Right lobe of liver (tissue), 6 donors: ENCODE data around the gene CASZ1. TPM values are rescaled to one million over a fixed set of nuclear protein-coding genes. Genes with fewer than 3 reads are reported as not detected.

ENCODE experiments used
- ATAC-seq, 4 donors: fragments of 200-7000 bp; cut with Tn5 transposase; one replicate each; pipeline ENCODE4 v1.9.1; 2020; ENCODE audit warnings: mild to moderate bottlenecking in 4 of 4, moderate library complexity in 4 of 4
- DNase-seq, 3 donors: peaks; one replicate each; pipeline ENCODE4 v3.0.0-alpha.2; 2020
- H3K27ac ChIP-seq, 3 donors: fragments of 200-600 bp; one replicate each; pipeline ENCODE4 v1.8.0; 2022
- H3K27me3 ChIP-seq, 2 donors: fragments of 200-600 bp; one replicate each; pipeline ENCODE4 v1.8.0; 2022
- H3K36me3 ChIP-seq, 4 donors: fragments of 200-600 bp; sonication (generic) in 1 of 4; one replicate each; pipeline versions ENCODE4 v1.5.1 to v1.8.0; 2017 to 2022; ENCODE audit warnings: control low read depth in 1 of 4
- H3K4me1 ChIP-seq, 4 donors: fragments of 200-600 bp; sonication (generic) in 1 of 4; one replicate each; pipeline versions ENCODE4 v1.5.1 to v1.8.0; 2017 to 2022; ENCODE audit warnings: control low read depth in 1 of 4
- H3K4me3 ChIP-seq, 3 donors: fragments of 200-600 bp; one replicate each; pipeline ENCODE4 v1.8.0; 2022
- H3K9me3 ChIP-seq, 4 donors: fragments of 200-600 bp; sonication (generic) in 1 of 4; one replicate each; pipeline versions ENCODE4 v1.5.1 to v1.8.0; 2017 to 2022; ENCODE audit warnings: control low read depth in 1 of 4
- POLR2A ChIP-seq: fragments of 450-650 bp; IDR thresholded peaks from one replicate; pipeline ENCODE4 v1.6.1; 2017; ENCODE audit warnings: antibody characterized with exemption, mild to moderate bottlenecking
- WGBS: methylation state at CpG from one replicate; pipeline ENCODE4 v1.1.6; 2018; ENCODE audit warnings: low coverage, low lambda C conversion rate; ENCODE audit not compliant: insufficient coverage; ENCODE audit errors: missing lambda C conversion rate; 5-methylcytosine and 5-hydroxymethylcytosine counted together
- intact Hi-C, 2 donors: fragments of 100-400 bp; cut with DNase I; formaldehyde crosslinking; loops; one replicate each; pipeline versions ENCODE4 v1.11.2 to v1.14.1; 2022
- total RNA-seq, 6 experiments: library from RNA; depleted of rRNA in 2 of 6; stranded (reverse); fragments of >200 nt in 2 of 6; fragmentation: NEBNext Ultra II Directional in 3 of 6; extraction: Animal tissue kit (Norgen Biotek cat#: 25700) in 3 of 6; gene quantifications; one replicate each; pipeline versions ENCODE4 v1.1.0 to v1.2.4, GENCODE V29; 2016 to 2023
- TF ChIP-seq, protein P1 (sequence below), 4 donors: fragments of 200-600 bp in 3 of 4; fragments of 450-650 bp in 1 of 4; IDR thresholded peaks; one replicate each; pipeline versions ENCODE4 v1.5.1 to v1.8.0; 2016 to 2022; ENCODE audit warnings: antibody characterized with exemption in 4 of 4, mild to moderate bottlenecking in 2 of 4
- donor health status: DM: no; HTN: yes; CAD: no.
- donor health status: DM: no; HTN: no; CAD: no.
- donor health status: DM: no; HTN: no; CAD: no.
- donor health status: DM: no; HTN: yes; CAD: no.
- donor health status: DM: no; HTN: yes; CAD: no.

The CASZ1 gene
- total RNA-seq, 6 experiments from 2014 or later, result 3.1 to 10.1 (median 5.3) TPM

DNA sequence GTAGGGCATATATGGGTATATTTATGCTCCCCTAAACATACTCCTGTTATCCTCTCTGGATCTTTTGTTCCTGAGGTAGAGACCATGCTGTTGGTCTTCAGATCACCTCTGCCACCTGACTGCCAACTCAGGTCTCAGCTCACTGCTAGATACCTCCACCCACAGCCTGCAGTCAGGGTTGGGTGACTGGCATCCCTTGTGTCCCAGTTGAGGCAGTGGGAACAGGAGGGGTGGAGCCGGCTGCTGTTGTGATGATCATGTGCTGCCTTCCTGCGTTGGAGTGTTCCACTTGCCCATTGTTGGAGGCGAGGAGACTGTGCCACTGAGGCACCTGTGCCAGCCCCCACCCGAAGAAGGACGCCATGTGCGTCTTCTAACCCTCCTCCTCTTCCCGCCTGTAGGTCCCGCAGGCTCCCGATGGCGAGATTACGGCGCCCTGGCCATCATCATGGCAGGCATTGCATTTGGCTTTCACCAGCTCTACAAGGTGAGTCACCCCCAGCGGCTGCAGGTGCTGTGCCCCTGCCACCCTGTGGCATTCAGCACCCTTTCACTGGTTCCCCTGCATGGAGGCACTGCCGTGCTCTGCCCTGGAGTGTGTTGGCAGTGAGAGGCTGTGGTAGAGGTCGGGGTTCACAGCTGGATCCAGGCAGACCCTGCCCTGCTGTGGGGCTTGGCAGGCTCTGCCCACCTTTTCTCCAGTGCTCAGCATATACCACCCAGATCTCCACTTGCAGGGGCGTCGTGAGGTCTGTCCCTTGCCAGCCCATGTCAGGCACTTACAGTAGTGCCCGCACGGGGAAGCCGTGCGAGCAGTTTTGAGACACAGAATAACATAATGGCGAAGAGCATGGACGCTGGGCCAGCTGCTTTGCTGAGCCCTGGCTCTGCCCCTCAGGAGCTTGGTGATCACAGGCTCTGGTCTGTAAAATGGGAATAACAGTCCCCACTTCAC is 178.2 kb downstream of the CASZ1 start:
- DNase-seq (peak in 1 of 3 donors; percentile 34), ATAC-seq (no peak)
- H3K27me3 ChIP-seq, result no peaks in the 10 kb centered on the region
- 100% methylated on average over 4 of the region's 23 CpGs for WGBS
- H3K4me1 ChIP-seq, result no peaks in the 10 kb centered on the region
- no peak overlapping the region for H3K4me3 ChIP-seq
- H3K9me3 ChIP-seq, result no peaks in the 10 kb centered on the region
- TF ChIP-seq, protein P1, sequence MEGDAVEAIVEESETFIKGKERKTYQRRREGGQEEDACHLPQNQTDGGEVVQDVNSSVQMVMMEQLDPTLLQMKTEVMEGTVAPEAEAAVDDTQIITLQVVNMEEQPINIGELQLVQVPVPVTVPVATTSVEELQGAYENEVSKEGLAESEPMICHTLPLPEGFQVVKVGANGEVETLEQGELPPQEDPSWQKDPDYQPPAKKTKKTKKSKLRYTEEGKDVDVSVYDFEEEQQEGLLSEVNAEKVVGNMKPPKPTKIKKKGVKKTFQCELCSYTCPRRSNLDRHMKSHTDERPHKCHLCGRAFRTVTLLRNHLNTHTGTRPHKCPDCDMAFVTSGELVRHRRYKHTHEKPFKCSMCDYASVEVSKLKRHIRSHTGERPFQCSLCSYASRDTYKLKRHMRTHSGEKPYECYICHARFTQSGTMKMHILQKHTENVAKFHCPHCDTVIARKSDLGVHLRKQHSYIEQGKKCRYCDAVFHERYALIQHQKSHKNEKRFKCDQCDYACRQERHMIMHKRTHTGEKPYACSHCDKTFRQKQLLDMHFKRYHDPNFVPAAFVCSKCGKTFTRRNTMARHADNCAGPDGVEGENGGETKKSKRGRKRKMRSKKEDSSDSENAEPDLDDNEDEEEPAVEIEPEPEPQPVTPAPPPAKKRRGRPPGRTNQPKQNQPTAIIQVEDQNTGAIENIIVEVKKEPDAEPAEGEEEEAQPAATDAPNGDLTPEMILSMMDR (IDR thresholded peaks at IDR 0.05), result no peak
- TF ChIP-seq POLR2A, result no peak
- intact Hi-C loops, result no loop called here
- no peak overlapping the region for H3K27ac ChIP-seq
- H3K36me3 ChIP-seq, result no peaks in the 10 kb centered on the region

- no peaks in the 10 kb centered on the region for H3K36me3 ChIP-seq
- H3K9me3 ChIP-seq, result no peaks in the 10 kb centered on the region
- no peaks in the 10 kb centered on the region for H3K27me3 ChIP-seq
- ATAC-seq, result no peak
- TF ChIP-seq, protein P1 (IDR thresholded peaks at IDR 0.05), result no peak
- no peak for TF ChIP-seq POLR2A
- no peak overlapping the region for H3K4me3 ChIP-seq
- no peaks in the 10 kb centered on the region for H3K4me1 ChIP-seq
- WGBS, result 88% methylated on average over 4 of the region's 5 CpGs
- no peak overlapping the region for H3K27ac ChIP-seq
- intact Hi-C loops, result no loop called here
- no peak for DNase-seq
Observed at GRCh38 chr1:10617318-10617717, 179.1 kb downstream of the CASZ1 start.

- WGBS, result 97% methylated on average over 6 of the region's 15 CpGs
- Histone ChIP-seq H3K4me1 (no peaks in the 10 kb centered on the region), H3K4me3 (no peak overlapping the region), H3K27ac (no peak overlapping the region), H3K9me3 (no peaks in the 10 kb centered on the region), H3K36me3 (no peaks in the 10 kb centered on the region), H3K27me3 (no peaks in the 10 kb centered on the region)
- TF ChIP-seq, protein P1 (IDR thresholded peaks at IDR 0.05), result no peak
- TF ChIP-seq POLR2A, result no peak
- intact Hi-C loops, result no loop called here
- ATAC-seq, result no peak
- DNase-seq, result peak in 1 of 3 donors; percentile 39
Observed at GRCh38 chr1:10616696-10617095, 179.8 kb downstream of the CASZ1 start.

DNA sequence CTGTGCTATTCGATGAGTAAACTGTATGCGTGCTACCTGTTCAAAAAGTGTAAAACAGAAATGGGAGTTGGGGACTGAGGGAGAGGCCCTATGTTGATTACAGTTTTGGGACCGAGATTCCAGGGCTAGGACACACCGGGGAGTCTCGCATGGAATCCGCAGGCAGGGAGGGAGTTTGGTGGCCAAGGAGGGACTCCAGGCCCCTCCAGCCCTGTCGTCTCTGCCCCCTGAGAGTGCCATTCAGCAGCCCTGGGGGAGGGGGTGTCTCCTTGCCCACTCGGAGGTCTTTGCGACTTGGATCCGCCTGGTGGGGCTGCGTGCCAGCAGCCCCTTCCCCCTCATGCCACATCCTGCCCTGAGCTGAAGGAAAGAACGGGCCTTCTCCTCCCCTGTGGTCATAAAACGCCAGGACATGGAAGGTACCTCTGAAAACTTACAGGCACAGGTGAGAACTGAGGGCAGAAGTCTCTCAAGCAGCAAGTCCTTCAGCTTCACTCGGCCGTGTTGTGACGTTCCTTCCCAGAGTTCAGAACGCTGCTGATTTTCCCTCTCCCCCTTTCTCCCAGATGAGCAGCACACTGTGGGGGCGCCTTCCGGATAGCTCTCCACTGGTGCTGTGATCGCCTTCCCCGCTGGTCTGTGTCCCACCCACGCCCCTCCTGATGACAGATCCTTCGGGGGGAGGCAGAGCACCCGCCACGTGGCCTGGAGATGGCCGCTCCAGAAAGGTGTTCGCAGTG is 180.3 kb downstream of the CASZ1 start:
- no peak overlapping the region for H3K27ac ChIP-seq
- peaks cover 0 to 2% (median 0%) of the 10 kb centered on the region in 4 donors for H3K4me1 ChIP-seq
- no peaks in the 10 kb centered on the region for H3K9me3 ChIP-seq
- ATAC-seq (no peak), DNase-seq (peak in 1 of 3 donors; percentile 34)
- TF ChIP-seq, protein P1 (IDR thresholded peaks at IDR 0.05), result no peak
- TF ChIP-seq POLR2A, result no peak
- no peaks in the 10 kb centered on the region for H3K27me3 ChIP-seq
- no peak overlapping the region for H3K4me3 ChIP-seq
- intact Hi-C loops, result no loop called here
- H3K36me3 ChIP-seq, result no peaks in the 10 kb centered on the region
- WGBS, result 100% methylated on average over 2 of the region's 27 CpGs
